Ovary (tissue), 9 donors: ENCODE measurements around the gene ALG8. TPM values are rescaled to one million over a fixed set of nuclear protein-coding genes. Genes with fewer than 3 reads are reported as not detected.

Experiments
- DNase-seq, 5 donors: peaks; one replicate each; pipeline ENCODE4 v3.0.0-alpha.2; 2019 to 2020
- H3K27ac ChIP-seq, 2 donors: fragments of 200-600 bp; one replicate each; pipeline versions ENCODE4 v1.5.1 to v1.8.0; 2019 to 2022
- H3K27me3 ChIP-seq: fragments of 200-600 bp; one replicate; pipeline ENCODE4 v1.8.0; 2022
- H3K36me3 ChIP-seq: fragments of 200-600 bp; sonication (generic); one replicate; pipeline ENCODE4 v1.5.1; 2019
- H3K4me1 ChIP-seq: one replicate; pipeline ENCODE4 v1.8.1; 2013; ENCODE audit warnings: mild to moderate bottlenecking, moderate library complexity; ENCODE audit not compliant: insufficient read depth
- H3K4me3 ChIP-seq: fragments of 200-600 bp; sonication (generic); one replicate; pipeline ENCODE4 v1.5.1; 2017
- H3K9me3 ChIP-seq, 2 donors: fragments of 200-600 bp in 1 of 2; sonication (generic) in 1 of 2; one replicate each; pipeline versions ENCODE4 v1.5.1 to v1.8.1; 2013 to 2019; ENCODE audit warnings: mild to moderate bottlenecking in 1 of 2, moderate library complexity in 1 of 2
- EP300 ChIP-seq: sonication (generic); formaldehyde crosslinking; IDR thresholded peaks from one replicate; pipeline ENCODE4 v1.6.1; 2017; ENCODE audit warnings: antibody characterized with exemption
- POLR2A ChIP-seq: fragments of 450-650 bp; IDR thresholded peaks from one replicate; pipeline ENCODE4 v1.6.1; 2017; ENCODE audit warnings: antibody characterized with exemption, mild to moderate bottlenecking, moderate library complexity
- WGBS, 3 donors: extraction: QIAGEN DNeasy Blood & Tissue Kit in 1 of 3; methylation state at CpG; one replicate each; pipeline versions ENCODE4 v1.1.5 to v1.1.7; 2013 to 2017; 5-methylcytosine and 5-hydroxymethylcytosine counted together
- intact Hi-C, 4 donors: fragments of 100-400 bp; cut with DNase I; formaldehyde crosslinking; loops; one replicate each; pipeline versions ENCODE4 v1.11.0 to v1.15.1; 2022 to 2023
- polyA plus RNA-seq, 2 donors: library from polyadenylated mRNA; stranded (reverse); fragments of 200-250 nt in 1 of 2; fragments of 350-450 nt in 1 of 2; fragmentation: Illumina TruSeq in 1 of 2; extraction: RNeasy Lipid Tissue Mini Kit (QIAGEN cat#74804) in 1 of 2; gene quantifications; one replicate each; pipeline ENCODE4 v1.2.3, GENCODE V29; 2013 to 2014
- total RNA-seq, 7 donors: library from RNA; depleted of rRNA in 2 of 7; stranded (reverse); fragments of >200 nt in 2 of 7; fragmentation: NEBNext Ultra II Directional in 3 of 7; extraction: Animal tissue kit (Norgen Biotek cat#: 25700) in 3 of 7; gene quantifications; one replicate each; pipeline versions ENCODE4 v1.1.0 to v1.2.4, GENCODE V29; 2016 to 2023
- TF ChIP-seq, protein P1 (sequence below), 3 donors: fragments of 450-650 bp in 2 of 3; fragments of 200-600 bp in 1 of 3; IDR thresholded peaks; one replicate each; pipeline versions ENCODE4 v1.5.1 to v1.8.0; 2016 to 2022; ENCODE audit warnings: antibody characterized with exemption in 3 of 3, mild to moderate bottlenecking in 1 of 3
- donor health status: DM: no; HTN: no; CAD: no; lungs with moderate emphysema.
- donor health status: DM: no; HTN: no; CAD: no.
- donor health status: Bipolar disorder and iron deficiency.
- donor health status: DM: yes; HTN: yes; CAD: no.
- donor health status: DM: no; HTN: no; CAD: no.
- donor health status: DM: yes; HTN: yes; CAD: no.

The ALG8 gene
- total and polyA plus RNA-seq, 9 donors: 20.1 to 57.8 (median 28.5) TPM

DNA sequence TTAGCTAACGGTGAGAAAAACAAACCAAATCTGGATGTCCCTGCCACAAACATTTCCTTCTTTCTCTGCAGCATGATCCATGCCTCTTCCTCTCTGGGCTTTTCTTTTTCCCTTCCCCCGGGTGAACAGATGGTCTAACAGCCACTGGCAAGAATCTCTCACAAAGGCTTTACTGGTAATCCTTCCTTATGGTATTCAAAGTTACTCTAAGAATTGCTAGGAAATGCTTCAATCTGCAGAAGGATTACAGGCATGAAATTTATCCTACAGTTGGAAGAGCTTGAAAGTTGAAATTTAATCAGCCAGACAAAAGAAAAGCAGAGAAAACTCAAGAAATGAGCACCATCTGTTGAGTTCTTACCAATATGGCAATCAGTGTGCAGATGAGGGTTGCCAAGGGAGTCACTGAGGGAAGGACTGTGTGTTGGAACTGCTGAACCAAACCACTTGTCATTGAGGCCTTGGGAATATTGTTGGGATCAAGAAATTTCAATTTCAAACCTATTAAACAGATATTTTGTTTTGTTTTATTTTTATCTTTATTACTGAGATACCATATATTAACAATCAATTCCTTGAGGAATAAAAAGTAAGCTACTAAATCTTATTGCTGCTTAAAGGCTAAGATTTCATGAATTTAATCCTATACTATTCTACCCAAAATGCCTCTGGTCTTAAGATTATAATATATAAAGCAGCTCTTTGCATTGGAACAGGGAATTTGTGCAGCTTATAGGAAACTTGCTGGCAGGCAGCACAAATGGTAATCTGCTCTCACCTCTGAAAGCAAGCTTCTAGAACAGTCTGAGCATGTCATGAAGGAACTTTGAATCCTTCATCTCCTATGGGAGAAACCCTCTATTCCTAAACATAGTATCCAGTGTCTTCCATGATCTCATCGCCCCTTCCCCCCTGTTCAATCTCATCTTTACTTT lies 30.1 kb downstream of the ALG8 start:
- 48 to 63% (median 51%) methylated on average over 3 of the region's 3 CpGs for WGBS, 3 donors
- DNase-seq: no peak
- H3K27ac ChIP-seq: no peak overlapping the region
- no peaks in the 10 kb centered on the region for H3K4me1 ChIP-seq
- H3K4me3 ChIP-seq: no peak overlapping the region
- intact Hi-C loops: no loop called here
- H3K36me3 ChIP-seq: no peaks in the 10 kb centered on the region
- no peaks in the 10 kb centered on the region for H3K27me3 ChIP-seq
- TF ChIP-seq, protein P1, sequence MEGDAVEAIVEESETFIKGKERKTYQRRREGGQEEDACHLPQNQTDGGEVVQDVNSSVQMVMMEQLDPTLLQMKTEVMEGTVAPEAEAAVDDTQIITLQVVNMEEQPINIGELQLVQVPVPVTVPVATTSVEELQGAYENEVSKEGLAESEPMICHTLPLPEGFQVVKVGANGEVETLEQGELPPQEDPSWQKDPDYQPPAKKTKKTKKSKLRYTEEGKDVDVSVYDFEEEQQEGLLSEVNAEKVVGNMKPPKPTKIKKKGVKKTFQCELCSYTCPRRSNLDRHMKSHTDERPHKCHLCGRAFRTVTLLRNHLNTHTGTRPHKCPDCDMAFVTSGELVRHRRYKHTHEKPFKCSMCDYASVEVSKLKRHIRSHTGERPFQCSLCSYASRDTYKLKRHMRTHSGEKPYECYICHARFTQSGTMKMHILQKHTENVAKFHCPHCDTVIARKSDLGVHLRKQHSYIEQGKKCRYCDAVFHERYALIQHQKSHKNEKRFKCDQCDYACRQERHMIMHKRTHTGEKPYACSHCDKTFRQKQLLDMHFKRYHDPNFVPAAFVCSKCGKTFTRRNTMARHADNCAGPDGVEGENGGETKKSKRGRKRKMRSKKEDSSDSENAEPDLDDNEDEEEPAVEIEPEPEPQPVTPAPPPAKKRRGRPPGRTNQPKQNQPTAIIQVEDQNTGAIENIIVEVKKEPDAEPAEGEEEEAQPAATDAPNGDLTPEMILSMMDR (IDR thresholded peaks at IDR 0.05): no peak
- TF ChIP-seq EP300: no peak
- TF ChIP-seq POLR2A: no peak
- H3K9me3 ChIP-seq: no peaks in the 10 kb centered on the region

DNA sequence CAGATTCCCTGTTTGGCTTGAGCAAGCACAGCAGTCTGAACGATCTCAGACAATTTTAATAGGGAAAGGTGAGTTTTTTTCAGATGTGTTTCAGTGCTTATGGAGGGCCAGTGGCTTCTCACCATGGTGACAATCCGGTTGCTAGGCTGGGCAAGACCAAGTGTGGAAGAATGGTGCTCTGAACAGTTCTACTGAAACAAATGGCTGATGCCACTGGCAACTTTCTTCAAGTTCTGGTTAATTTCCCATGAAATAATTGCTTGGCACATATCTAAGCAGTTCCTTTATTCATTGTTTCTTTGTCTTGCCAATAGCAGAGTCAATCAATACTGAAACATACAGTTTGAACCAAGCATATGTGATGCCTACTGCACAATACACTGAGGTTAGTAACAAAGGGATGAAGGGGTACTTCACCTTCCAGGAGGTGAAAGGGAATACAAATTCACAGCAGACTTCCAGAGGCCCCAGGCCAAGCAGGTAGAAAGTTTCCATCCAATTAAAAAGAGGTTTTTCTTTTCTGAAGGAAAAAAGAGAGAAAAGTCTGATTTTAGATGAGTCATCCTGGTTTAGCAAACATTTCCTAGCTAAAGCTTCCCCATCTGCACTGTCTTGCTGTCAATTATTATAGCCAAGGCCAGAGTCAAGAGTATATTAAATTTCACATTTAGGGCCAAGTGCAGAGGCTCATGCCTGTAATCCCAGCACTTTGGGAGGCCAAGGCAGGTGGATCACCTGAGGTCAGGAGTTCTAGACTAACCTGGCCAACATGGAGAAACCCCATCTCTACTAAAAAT lies 38.6 kb downstream of the ALG8 start:
- DNase-seq: no peak
- Histone ChIP-seq H3K9me3 (no peaks in the 10 kb centered on the region), H3K4me1 (no peaks in the 10 kb centered on the region), H3K27me3 (no peaks in the 10 kb centered on the region), H3K4me3 (no peak overlapping the region), H3K36me3 (no peaks in the 10 kb centered on the region), H3K27ac (no peak overlapping the region)
- intact Hi-C loops: no loop called here
- 83 to 89% (median 89%) methylated on average over 2 of the region's 2 CpGs for WGBS, 3 donors
- TF ChIP-seq POLR2A (no peak), EP300 (no peak)
- TF ChIP-seq, protein P1 (IDR thresholded peaks at IDR 0.05): no peak

DNA sequence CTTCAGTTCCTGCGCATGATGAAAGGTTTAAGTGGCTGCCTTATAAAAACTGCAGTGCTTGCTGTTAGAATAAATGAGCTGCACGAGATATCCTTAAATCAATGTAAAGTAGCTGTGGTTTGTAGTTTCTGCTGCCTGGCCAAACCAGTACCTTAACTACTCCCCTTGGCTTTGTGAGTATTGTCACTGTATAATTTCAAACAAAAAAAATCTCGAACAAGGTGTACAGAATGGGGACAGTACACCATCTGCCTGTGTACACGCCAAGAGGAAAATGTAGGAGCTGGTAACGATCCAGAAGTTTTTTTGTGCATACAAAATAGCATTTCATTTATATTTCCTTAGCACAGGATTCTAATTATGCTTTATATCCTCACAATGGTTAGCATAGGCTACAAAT lies 39.2 kb downstream of the ALG8 start:
- intact Hi-C loops: no loop called here
- WGBS, 3 donors: 76 to 88% (median 83%) methylated on average over 5 of the region's 5 CpGs
- Histone ChIP-seq H3K27me3 (no peaks in the 10 kb centered on the region), H3K4me3 (no peak overlapping the region), H3K9me3 (no peaks in the 10 kb centered on the region), H3K27ac (no peak overlapping the region), H3K36me3 (no peaks in the 10 kb centered on the region), H3K4me1 (no peaks in the 10 kb centered on the region)
- no peak for TF ChIP-seq EP300
- TF ChIP-seq, protein P1 (IDR thresholded peaks at IDR 0.05): no peak
- no peak for TF ChIP-seq POLR2A
- no peak for DNase-seq

DNA sequence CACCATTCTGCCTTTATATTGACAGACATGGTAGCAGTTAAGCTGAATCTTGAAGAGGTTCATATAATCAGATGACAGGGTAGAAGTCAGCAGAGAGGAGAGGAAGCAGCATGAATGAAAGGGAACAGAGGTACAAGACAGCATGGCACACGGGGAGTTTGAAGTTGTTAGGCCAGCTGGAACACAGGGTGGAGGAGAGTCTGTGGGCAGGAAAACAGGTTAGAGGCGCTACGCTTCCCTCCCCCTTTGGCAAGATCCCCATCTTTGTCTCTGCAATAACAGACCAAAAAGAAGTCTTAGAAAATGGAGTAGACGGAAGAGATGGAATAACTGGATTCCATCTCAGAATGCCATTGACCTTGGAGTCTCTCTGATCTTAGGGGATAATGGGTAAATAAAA lies 39.8 kb downstream of the ALG8 start:
- no peak overlapping the region for H3K4me3 ChIP-seq
- H3K27me3 ChIP-seq: no peaks in the 10 kb centered on the region
- intact Hi-C loops: no loop called here
- WGBS, 3 donors: 83 to 88% (median 87%) methylated on average over 4 of the region's 4 CpGs
- H3K36me3 ChIP-seq: no peaks in the 10 kb centered on the region
- no peaks in the 10 kb centered on the region for H3K4me1 ChIP-seq
- TF ChIP-seq EP300: no peak
- no peak for TF ChIP-seq POLR2A
- TF ChIP-seq, protein P1 (IDR thresholded peaks at IDR 0.05): no peak
- no peak for DNase-seq
- H3K27ac ChIP-seq: no peak overlapping the region
- H3K9me3 ChIP-seq: no peaks in the 10 kb centered on the region
